A673 (cell line): ENCODE data around the gene AEN. TPM values are rescaled to one million over a fixed set of nuclear protein-coding genes. Genes with fewer than 3 reads are reported as not detected.

Source experiments
- BruUV-seq: library from RNA; stranded (reverse); fragments of 400-500 nt; replicated peaks from 2 replicates; lab custom pipeline; 2021; lab: Mats Ljungman, UMichigan
- CTCF ChIA-PET: fragments of 300-600 bp; sonication (Branson Sonifier 250); formaldehyde crosslinking; loops from one replicate; lab custom pipeline; 2022; ENCODE audit warnings: antibody characterized with exemption; lab: Charles Lee
- POLR2A ChIA-PET: fragments of 300-600 bp; sonication (Branson Sonifier 250); formaldehyde crosslinking; loops from one replicate; lab custom pipeline; 2022; ENCODE audit warnings: antibody characterized with exemption; ENCODE audit not compliant: low non-redundant PET; lab: Charles Lee
- DNase-seq: peaks from one replicate; pipeline ENCODE4 v3.0.0-alpha.2; 2015; ENCODE audit warnings: low spot score
- H3K27ac ChIP-seq: fragments of 200-600 bp; sonication (generic); 2 replicates; pipeline ENCODE4 v1.5.1; 2016; ENCODE audit warnings: mixed run types, low read depth, mild to moderate bottlenecking, mixed read lengths, antibody characterized with exemption, low read length; ENCODE audit not compliant: poor library complexity, severe bottlenecking
- H3K27me3 ChIP-seq: fragments of 200-600 bp; sonication (generic); replicated peaks from 2 replicates; pipeline ENCODE4 v1.6.1; 2017; ENCODE audit warnings: mixed run types, low read depth, mild to moderate bottlenecking, mixed read lengths, antibody characterized with exemption, low read length; ENCODE audit not compliant: insufficient read depth, poor library complexity
- H3K36me3 ChIP-seq: fragments of 200-600 bp; sonication (generic); 2 replicates; pipeline ENCODE4 v1.6.1; 2016; ENCODE audit warnings: mixed run types, mild to moderate bottlenecking, mixed read lengths, antibody characterized with exemption, low read length; ENCODE audit not compliant: insufficient read depth, poor library complexity, severe bottlenecking
- H3K4me1 ChIP-seq: fragments of 200-600 bp; sonication (generic); 2 replicates; pipeline ENCODE4 v1.6.1; 2017; ENCODE audit warnings: mixed run types, mild to moderate bottlenecking, mixed read lengths, antibody characterized with exemption, low read length; ENCODE audit not compliant: insufficient read depth, poor library complexity, severe bottlenecking
- H3K4me3 ChIP-seq: fragments of 200-600 bp; sonication (generic); 2 replicates; pipeline ENCODE4 v1.5.1; 2016; ENCODE audit warnings: low read depth, mixed run types, mild to moderate bottlenecking, mixed read lengths, low read length; ENCODE audit not compliant: poor library complexity, severe bottlenecking
- H3K9me3 ChIP-seq: fragments of 200-600 bp; sonication (generic); 2 replicates; pipeline ENCODE4 v1.6.1; 2016; ENCODE audit warnings: mixed run types, low read depth, mild to moderate bottlenecking, mixed read lengths, antibody characterized with exemption, low read length; ENCODE audit not compliant: poor library complexity, severe bottlenecking
- CTCF ChIP-seq: fragments of 300-800, 200-600 bp; sonication (generic); conservative IDR thresholded peaks from 2 replicates; pipeline ENCODE4 v1.5.1; 2017; ENCODE audit warnings: low read depth, mild to moderate bottlenecking, antibody characterized with exemption, low read length, moderate library complexity, mixed read lengths
- EZH2 ChIP-seq: fragments of 200-600 bp; sonication (generic); IDR thresholded peaks from 2 replicates; pipeline ENCODE4 v1.6.1; 2017; ENCODE audit warnings: borderline replicate concordance, low read depth, mild to moderate bottlenecking, mixed read lengths, antibody characterized with exemption, low read length; ENCODE audit not compliant: poor library complexity, severe bottlenecking
- intact Hi-C: fragments of 100-400 bp; cut with micrococcal nuclease; formaldehyde crosslinking; loops from one replicate; pipeline ENCODE4 v1.10.0; 2022; ENCODE audit not compliant: unreplicated experiment
- total RNA-seq: library from RNA; stranded (reverse); gene quantifications from 2 replicates; pipeline ENCODE4 v1.2.3, GENCODE V29; 2021

The AEN gene
- total RNA-seq, 1 experiment from 2014 or later = 52.4 TPM

- TF ChIP-seq CTCF (no peak), EZH2 (no peak)
- no peaks in the 10 kb centered on the region for H3K27me3 ChIP-seq
- no peak overlapping the region for H3K4me3 ChIP-seq
- intact Hi-C loops = no loop called here
- no peak overlapping the region for H3K27ac ChIP-seq
- H3K4me1 ChIP-seq = peaks cover 7% of the 10 kb centered on the region
- POLR2A ChIA-PET = no interaction called here
- no peaks in the 10 kb centered on the region for H3K9me3 ChIP-seq
- no peak for DNase-seq
- CTCF ChIA-PET = no interaction called here
- H3K36me3 ChIP-seq = peaks cover 15% of the 10 kb centered on the region
- no TSS peak for BruUV-seq
Measured at GRCh38 chr15:88636050-88636449, 14.9 kb downstream of the AEN start.

- CTCF ChIA-PET = no interaction called here
- no peak for DNase-seq
- Histone ChIP-seq H3K4me3 (no peak overlapping the region), H3K27me3 (no peaks in the 10 kb centered on the region), H3K27ac (no peak overlapping the region), H3K4me1 (peaks cover 7% of the 10 kb centered on the region), H3K9me3 (no peaks in the 10 kb centered on the region), H3K36me3 (peaks cover 9% of the 10 kb centered on the region)
- no TSS peak for BruUV-seq
- intact Hi-C loops = no loop called here
- TF ChIP-seq EZH2 = no peak
- TF ChIP-seq CTCF = no peak
- POLR2A ChIA-PET = no interaction called here
Measured at GRCh38 chr15:88636654-88637053, 15.5 kb downstream of the AEN start.

GRCh38 chr15:88637436-88637835, 16.3 kb downstream of the AEN start:
- Histone ChIP-seq H3K27ac (no peak overlapping the region), H3K4me1 (peaks cover 7% of the 10 kb centered on the region), H3K27me3 (no peaks in the 10 kb centered on the region), H3K9me3 (no peaks in the 10 kb centered on the region), H3K4me3 (no peak overlapping the region), H3K36me3 (peaks cover 4% of the 10 kb centered on the region)
- TF ChIP-seq CTCF (no peak), EZH2 (no peak)
- POLR2A ChIA-PET = no interaction called here
- no peak for DNase-seq
- CTCF ChIA-PET = no interaction called here
- intact Hi-C loops = no loop called here
- BruUV-seq = no TSS peak
